DND-41 (cell line): Measurements from ENCODE around the gene GYPC.

Experiments
- EZH2 ChIP-seq: IDR thresholded peaks from 3 replicates; pipeline ENCODE4 v1.6.1; 2012; ENCODE audit warnings: borderline replicate concordance, low read depth, mild to moderate bottlenecking, moderate library complexity, low read length, inconsistent platforms; ENCODE audit not compliant: severe bottlenecking
- TF ChIP-seq, protein P1 (sequence below): IDR thresholded peaks from 2 replicates; pipeline ENCODE4 v1.5.1; 2012; ENCODE audit warnings: borderline replicate concordance, low read length, moderate library complexity, mild to moderate bottlenecking; ENCODE audit not compliant: poor library complexity, severe bottlenecking; ENCODE audit errors: extremely low read depth

DNA sequence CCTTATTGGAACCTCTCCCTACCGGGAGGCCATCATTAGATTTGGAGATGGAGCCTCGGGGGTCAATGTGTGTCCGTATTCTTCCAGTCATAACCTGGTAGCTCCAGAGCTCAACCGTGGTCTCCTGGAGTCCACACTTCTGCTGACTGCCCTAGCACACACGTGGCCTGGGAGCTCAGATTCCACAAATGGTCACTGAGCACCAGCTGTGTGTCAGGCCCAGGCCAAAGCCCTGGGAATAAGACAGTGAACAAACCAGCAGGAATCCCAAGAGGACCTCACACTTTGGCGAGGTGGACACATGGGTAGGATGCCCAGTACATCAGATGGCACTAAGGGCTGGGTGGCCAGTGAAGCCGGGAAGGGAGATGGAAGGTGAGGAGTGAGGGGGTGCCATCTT, 15.5 kb downstream of the GYPC start:
- TF ChIP-seq, protein P1, sequence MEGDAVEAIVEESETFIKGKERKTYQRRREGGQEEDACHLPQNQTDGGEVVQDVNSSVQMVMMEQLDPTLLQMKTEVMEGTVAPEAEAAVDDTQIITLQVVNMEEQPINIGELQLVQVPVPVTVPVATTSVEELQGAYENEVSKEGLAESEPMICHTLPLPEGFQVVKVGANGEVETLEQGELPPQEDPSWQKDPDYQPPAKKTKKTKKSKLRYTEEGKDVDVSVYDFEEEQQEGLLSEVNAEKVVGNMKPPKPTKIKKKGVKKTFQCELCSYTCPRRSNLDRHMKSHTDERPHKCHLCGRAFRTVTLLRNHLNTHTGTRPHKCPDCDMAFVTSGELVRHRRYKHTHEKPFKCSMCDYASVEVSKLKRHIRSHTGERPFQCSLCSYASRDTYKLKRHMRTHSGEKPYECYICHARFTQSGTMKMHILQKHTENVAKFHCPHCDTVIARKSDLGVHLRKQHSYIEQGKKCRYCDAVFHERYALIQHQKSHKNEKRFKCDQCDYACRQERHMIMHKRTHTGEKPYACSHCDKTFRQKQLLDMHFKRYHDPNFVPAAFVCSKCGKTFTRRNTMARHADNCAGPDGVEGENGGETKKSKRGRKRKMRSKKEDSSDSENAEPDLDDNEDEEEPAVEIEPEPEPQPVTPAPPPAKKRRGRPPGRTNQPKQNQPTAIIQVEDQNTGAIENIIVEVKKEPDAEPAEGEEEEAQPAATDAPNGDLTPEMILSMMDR: no peak
- no peak for TF ChIP-seq EZH2
